GM18502 (cell line): Measurements from ENCODE around the gene USB1.

Source experiments
- ATAC-seq: cut with Tn5 transposase; IDR thresholded peaks from one replicate; pipeline ENCODE4 v1.9.1; 2021; ENCODE audit warnings: mild to moderate bottlenecking; ENCODE audit not compliant: unreplicated experiment, poor library complexity

USB1 gene

GRCh38 chr16:58044266-58045019 is 43.2 kb downstream of the USB1 start:
- ATAC-seq = no peak

- ATAC-seq = no peak
Measured at GRCh38 chr16:58045096-58045495, 43.9 kb downstream of the USB1 start.

- ATAC-seq = no peak
Measured at GRCh38 chr16:58046054-58046881, 45.1 kb downstream of the USB1 start.

- ATAC-seq = no peak
Measured at GRCh38 chr16:58046936-58047335, 45.7 kb downstream of the USB1 start.

- no peak for ATAC-seq
Measured at GRCh38 chr16:58047557-58048348, 46.5 kb downstream of the USB1 start.

GRCh38 chr16:58048494-58049231 is 47.5 kb downstream of the USB1 start:
- no peak for ATAC-seq

- no peak for ATAC-seq
Measured at GRCh38 chr16:58049232-58050185, 48.3 kb downstream of the USB1 start.

- ATAC-seq = no peak
Measured at GRCh38 chr16:58051296-58051695, 50.1 kb downstream of the USB1 start.

- no peak for ATAC-seq
Measured at GRCh38 chr16:58051821-58052603, 50.8 kb downstream of the USB1 start.

- no peak for ATAC-seq
Measured at GRCh38 chr16:58053682-58054005, 52.4 kb downstream of the USB1 start.

- ATAC-seq = no peak
Measured at GRCh38 chr16:58054289-58054688, 53.1 kb downstream of the USB1 start.

- ATAC-seq = no peak
Measured at GRCh38 chr16:58056580-58056979, 55.4 kb downstream of the USB1 start.

- no peak for ATAC-seq
Measured at GRCh38 chr16:58057121-58057520, 55.9 kb downstream of the USB1 start.

GRCh38 chr16:58057784-58058183 is 56.6 kb downstream of the USB1 start:
- no peak for ATAC-seq

- no peak for ATAC-seq
Measured at GRCh38 chr16:58062821-58063220, 61.6 kb downstream of the USB1 start.

- no peak for ATAC-seq
Measured at GRCh38 chr16:58063377-58064076, 62.3 kb downstream of the USB1 start.

- no peak for ATAC-seq
Measured at GRCh38 chr16:58070585-58070984, 69.4 kb downstream of the USB1 start.
